HL-60/S4 (cell line): ENCODE measurements around the gene CTTNBP2.

Source experiments
- in situ Hi-C: fragments of 300-500 bp; cut with MboI; formaldehyde crosslinking; loops from 2 replicates; pipeline ENCODE4 v1.14.3; 2022; ENCODE audit warnings: low sequenced_read_pairs

The CTTNBP2 gene

DNA sequence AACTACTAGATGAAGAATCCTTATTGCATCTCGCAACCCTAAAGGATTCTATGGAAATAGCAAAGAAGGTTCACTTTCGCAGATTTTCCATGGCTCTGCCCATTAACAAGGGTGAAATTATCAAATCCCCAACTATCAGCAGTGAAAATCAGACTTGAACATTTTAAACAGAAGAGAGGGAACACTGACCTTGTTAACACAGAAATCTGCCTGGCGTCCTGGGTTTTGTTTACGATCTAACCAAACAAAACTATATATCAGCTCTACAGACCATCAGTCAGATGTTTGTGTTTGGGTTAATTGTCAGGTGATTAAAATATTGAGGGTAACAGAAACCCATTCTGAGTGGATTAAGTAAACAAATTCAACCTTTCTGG is 1.9 kb downstream of the CTTNBP2 start:
- in situ Hi-C loops: no loop called here

DNA sequence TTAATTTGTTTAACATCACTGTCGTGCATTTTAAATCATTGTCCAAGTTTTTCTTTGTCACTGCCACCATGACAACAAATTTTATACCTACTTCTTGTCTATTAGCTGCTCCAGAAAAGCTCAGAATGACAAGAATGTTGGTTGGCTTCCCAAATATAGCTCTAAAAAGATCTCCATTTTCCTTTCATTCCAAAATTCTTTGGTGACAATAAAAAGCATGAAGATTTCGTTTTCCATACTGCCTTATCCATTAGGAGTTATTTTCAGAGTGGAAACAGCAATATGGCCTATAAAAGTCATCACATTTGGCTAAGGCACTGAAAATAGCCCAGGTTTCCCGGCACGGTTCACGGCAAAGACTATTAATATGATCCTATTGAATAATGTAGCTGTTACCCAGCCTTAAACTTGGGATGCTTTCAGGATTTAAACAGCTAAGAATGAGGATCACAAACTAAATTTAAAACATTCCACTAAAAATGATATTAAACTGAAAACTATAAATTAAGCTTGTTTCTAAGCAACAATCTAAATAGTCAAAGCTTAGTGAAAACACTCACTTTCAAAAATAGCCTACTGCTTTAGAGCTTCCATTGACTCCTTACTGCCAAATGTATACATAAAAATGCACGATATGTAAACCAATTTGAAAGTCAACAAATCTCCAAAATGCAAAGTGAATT is 2.7 kb downstream of the CTTNBP2 start:
- in situ Hi-C loops: no loop called here

DNA sequence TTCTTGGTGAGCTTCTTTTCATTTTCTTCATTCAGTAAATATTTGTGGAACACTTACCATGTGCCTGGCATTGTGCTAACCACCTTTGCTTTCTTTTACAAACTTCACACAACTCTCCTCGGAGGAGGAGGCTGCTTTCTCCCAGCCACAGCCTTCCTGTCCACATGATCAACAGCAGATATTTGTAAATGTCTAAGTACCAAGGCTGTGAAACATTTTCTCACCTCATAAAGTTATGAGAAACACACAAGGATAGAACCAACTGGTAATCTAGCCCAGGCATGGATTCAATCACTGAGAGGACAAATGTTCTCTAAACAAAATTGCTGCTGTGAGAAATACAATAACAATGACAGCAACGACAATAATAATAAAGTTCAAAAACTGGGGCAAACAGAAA is 3.9 kb downstream of the CTTNBP2 start:
- in situ Hi-C loops: no loop called here

DNA sequence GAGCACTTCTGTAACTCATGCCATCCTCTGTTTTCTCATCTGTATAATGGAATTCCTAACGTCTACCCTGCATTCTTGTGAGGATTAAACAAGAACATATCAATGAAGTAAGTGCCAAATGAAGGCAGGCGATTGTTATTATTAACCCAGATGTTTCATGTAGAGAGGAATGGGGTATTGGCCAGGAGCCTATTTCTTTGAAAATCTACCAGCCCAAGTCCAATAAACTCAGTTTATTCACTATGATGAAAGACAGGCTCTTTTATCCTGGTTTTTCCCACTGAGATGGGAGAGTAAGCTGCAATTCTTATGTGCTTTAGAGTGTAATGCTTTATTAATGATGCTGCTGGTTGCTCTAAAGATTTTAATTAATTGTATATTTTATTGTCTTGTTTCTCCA is 9.6 kb downstream of the CTTNBP2 start:
- in situ Hi-C loops: no loop called here

DNA sequence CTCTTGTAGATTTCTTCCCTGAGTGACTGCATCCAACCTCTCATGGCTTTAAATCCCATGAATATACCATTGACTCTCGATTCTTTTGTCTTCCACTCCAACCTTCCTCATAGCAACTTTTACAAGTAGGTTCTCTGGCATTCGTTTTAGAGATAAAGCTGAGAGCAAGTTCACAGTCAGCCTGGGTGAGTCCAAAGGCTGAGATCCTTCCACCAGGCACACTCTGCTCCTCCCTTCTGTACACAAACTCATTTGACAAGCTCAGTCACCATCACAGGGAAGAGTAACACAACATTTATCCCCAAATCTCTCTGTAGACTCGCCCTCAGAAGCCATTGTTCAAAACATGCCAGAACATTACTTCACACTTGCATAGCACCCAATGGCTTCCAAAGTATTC is 10.9 kb downstream of the CTTNBP2 start:
- in situ Hi-C loops: no loop called here

DNA sequence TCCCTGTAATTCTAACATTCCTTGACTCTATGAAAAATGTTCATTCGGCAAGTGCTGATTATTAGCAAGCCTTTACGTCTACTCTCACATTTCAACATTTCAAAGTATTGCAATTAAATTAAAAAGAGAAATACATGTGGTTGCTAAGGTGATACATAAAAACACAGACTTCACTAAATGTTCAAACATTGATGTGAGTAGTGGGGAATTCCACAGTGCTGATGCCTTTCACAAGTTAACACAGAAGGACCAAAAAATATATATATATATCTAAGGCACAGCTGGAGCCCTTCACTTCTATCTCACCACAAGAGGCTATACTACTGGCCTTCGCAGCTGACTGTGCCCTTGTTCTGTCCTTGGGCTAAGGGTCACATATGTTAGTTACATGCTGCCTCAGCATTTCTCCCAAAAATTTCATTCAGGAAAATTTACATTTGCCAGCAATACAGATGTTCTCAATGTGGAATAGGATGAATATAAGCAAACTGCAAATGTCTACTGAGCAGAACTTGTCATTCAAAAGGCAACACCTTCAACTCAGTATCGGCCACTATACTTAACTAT is 13.9 kb downstream of the CTTNBP2 start:
- in situ Hi-C loops: no loop called here

DNA sequence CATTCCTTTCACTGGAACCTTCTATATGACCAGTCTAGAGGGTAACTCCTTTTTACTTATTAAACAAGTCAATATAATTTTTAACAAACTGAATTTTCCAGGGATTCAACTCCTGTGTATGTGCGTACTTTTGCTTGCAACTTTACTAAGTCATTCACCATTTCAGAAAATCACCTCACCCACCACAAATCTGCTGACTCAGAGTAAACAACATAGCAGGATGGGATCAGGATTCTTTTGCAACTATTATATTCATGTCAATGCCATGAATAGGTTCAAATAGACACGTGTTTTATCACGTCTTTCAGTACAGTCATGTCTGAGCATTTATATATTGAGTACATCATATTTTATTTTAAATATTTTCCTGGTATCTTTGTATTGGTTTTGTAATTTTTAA is 14.5 kb downstream of the CTTNBP2 start:
- in situ Hi-C loops: no loop called here

DNA sequence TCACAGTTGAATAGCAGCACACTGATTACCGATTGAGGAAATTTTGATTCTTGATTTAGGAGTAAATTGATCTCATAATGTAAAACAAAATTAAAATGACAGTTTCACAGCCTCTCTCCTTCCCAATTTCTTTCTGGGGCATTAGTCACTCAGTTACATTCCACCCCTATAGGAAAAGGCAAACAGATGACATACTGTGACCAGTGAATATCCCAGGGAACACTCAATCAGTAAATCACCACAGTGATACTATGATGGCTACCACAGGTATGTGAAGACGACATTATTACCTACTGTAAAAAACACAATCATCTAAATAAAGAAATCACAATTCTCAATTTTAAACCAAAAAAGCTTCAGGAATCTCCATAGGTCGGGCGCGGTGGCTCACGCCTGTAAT is 15.5 kb downstream of the CTTNBP2 start:
- in situ Hi-C loops: no loop called here

DNA sequence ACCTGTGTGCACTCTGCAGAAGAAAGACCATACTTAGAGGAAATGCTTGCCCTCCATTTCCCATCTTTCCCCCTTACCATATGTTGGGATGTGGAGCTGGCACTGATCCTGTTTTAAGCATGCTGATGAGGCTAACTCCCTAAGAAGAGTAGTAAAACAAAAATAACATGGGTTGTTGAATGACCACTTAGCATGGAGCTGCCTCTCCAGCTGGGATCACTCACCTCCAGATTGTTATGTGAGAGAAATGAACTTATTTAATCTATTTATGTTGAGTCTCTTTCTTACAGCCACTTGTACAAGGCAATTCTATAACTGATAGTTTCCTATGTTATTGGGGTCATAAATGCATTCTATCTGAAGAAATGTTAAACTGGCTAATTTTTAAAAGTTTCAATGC is 17.0 kb downstream of the CTTNBP2 start:
- in situ Hi-C loops: no loop called here

DNA sequence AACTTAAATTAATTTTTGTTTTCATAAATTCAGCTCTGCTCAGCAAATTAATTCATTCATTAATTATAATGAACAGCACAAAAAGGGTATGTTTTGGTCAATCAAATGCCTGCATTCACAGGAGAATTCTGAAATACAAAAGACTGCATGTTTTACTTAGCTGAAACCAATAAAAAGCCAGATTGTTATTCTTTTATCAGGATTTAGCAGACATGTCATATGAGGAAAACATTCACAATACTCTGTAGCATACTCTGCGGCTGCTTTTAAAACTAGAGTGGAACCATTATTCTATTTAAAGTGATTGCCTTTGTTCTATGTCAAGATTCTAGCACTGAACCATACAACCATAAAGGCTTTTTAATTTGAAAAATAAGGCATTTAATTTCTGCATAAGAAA is 19.1 kb downstream of the CTTNBP2 start:
- in situ Hi-C loops: no loop called here

DNA sequence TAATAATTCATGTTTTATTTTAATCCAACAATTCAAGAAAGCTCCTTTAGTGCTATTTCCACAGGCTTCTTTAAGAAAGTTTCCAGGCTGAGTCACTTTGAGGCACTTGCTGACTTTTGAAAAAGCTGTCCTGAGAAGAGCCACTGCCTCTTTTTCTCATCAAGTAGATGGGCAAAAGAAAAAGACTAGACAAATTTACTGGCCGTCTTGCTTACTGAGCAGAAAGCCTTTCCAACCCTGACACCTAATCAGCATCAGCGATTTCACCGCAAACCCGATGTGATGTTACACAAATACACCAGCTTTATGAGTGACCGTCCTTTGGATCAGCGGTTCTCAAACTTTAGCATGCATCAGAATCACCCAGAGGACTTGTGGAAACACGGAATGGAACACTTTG is 24.3 kb downstream of the CTTNBP2 start:
- in situ Hi-C loops: no loop called here

DNA sequence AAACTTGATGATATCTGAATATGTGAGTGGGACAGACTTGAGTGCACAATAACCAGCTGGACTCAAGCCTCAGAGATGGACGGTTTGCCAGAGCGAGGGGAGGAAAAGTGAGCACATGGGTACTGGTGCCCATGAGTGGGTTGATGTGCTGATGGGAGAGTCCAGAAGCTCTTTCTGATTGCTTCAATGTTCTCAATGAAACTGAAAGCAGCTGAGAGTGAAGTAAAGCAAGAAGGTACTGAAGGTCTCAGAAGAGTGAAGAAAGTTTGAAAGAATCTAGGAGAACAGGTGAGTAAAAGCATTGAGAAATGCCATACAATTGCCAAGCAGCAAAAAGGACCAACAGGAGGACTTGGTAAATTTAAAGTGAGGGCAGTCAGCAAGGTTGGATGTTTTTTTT is 28.6 kb downstream of the CTTNBP2 start:
- in situ Hi-C loops: no loop called here

DNA sequence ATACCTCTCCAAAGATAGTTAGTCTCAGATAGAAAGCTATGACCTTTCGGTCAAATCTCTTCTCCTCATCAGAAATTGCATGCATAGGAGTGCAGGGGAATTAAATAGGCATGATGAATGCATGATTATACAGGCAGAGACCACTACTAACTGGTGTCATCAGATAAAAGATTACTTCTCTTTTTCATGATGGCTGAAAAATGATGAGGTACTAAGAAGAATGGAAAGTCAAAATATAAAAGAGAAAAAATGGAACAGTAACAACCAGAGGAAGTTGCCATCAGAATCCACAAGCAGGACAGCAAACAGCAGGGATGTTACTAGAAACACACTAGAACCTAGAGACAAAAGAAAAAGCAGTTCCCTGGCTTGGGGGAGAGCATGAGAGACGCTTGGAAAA is 31.6 kb downstream of the CTTNBP2 start:
- in situ Hi-C loops: no loop called here

DNA sequence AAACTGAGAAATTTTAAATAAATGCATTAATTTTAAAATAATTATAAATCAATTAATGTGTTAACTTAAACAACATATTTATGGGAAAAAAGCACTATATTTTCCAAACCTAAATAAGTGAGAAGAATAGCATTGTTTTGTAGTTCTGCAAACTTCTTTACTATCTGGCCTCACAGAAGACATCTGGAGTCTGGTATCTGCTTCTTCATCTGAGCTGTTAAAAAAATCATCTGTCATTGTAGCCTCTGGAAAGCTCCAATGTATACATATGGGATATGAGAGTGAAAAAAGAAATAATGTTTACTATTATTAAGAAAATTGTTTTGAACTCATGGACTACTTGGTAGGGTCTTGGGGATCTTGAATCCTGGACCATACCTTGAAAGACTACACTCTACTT is 32.2 kb downstream of the CTTNBP2 start:
- in situ Hi-C loops: no loop called here

DNA sequence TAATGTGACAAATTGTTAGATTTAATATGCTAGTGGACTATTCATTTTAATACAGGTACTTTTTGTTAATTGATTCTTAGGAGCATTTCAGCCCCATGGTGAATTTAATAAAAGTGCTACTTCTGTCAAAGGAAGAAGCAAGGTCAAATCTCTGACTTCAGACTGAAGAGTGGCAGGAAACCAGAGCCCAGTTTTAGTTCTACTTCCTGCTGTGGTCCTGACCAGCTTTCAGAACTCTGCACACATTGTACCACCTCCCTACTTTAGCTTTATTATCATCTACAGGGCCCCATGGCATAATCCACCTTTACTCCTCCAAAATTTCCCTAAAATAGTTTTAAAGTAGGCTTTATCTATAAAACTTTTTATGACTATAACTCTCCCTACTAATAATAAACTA is 33.7 kb downstream of the CTTNBP2 start:
- in situ Hi-C loops: no loop called here

DNA sequence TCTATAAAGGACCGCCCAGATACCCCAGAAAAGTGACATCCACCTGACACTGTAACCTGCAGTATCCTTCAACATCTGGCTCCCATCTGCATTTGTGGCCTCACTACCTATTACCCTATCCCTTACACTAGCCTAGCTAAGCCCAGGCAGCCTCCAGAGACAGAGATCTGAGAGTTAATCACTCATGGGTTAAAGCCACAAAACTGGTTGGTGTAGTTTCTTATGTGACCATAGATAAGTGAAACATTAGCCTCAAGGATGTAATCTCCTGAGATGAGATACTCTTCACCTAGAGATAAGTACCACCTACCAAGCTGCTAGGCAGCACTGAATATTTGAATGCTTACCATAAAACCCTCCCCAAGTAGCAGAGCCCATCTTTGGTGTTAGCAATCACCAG is 35.4 kb downstream of the CTTNBP2 start:
- in situ Hi-C loops: no loop called here

DNA sequence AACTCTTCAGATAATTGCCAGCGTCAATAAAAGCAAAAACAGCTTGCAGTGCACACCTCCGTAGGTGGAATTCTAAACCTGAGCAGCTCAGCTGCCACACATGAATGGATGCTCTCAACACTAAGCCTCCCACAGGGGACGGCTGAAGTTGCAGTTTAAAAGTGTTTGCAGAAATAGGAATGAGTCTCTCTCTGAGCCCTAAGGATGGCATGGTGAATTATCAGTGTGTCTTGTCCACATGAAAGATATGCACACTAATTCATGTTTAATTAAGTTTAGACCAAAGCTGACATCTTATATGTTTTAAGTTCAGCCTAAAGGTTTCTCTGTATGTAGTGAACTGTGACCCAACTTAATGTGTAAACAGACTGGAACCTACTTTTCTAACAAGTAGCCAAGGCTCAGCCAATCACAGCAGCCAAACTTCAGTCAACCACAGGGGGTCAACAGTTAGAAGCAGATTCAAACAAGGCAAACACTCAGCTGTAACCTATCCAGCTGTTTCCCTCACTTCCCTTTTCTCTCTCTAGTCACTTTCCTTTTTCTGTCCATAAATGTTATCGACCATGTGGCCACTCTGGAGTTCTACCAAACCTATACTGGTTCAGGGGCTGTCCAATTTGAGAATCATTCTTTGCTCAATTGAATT is 38.1 kb downstream of the CTTNBP2 start:
- in situ Hi-C loops: no loop called here

DNA sequence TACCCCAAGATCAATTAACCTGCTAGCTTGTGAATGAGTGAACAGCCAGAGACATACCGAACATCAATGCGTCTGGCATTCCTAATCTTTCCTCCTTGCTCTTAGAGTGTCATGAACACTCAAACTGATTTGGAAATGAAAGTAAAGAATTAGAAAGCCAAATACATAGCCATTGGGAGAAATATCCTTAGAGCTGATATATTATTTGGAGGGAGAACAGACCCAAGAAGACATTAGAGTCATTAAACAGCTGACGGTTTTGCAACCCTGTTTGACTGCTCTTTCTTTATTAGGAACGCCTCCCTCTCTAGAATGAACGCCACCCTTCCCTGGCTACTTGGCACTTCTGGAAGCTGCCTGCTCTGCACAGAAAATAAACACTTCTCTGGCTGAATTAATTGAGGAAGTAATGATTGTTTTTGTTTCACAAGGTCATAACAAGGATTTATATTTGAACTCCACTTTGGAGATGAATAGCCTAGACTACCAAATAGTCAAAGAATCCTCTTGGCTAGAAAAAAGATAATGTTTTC is 42.8 kb downstream of the CTTNBP2 start:
- in situ Hi-C loops: no loop called here

DNA sequence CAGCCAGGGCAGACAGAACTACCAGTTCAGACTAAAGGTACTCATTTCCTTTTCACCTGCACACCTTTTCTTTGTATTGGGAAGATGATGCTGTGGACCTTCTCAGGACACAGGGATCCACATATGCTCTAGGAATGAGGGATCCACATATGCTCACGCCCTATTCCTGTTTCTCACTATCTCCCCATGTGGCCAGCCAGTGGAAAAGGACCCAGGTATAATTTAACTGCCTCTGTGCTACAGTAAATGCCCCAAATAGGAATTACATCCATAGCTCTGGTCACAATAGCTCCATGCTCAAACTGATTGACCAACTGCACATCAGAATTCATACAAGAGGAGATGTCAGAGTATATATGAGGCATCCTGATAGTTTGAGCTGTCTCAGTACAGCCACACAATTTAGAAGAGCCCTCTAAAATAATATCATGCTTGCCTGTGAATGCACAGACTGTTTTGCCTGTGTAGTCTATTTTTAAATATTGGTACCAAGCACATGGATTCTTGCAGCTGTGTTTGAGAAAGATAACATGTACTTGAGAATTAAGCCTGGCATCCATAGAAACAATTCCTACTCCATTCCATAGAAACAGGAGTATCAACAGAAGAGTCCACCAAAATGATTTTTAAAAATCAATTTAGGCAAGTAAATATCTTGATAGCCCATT is 43.7 kb downstream of the CTTNBP2 start:
- in situ Hi-C loops: no loop called here

DNA sequence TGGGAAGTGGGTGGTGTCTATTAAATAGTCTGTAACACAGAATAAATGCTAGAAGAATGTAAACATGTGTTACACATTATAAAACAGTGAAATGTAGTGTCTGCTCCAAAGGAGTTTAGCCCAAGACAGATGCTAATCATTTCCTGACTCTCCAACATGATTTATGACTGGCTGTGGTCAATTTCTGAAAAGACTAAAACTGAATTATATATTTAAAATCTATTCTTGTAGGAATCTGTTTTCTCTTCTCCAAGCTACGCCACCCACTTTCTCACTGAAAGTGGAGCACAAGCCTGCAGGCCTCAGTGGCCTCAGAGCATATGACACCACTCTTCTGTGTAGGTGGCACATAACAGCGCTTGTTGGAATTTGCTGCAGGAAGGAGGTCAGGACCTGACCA is 44.4 kb downstream of the CTTNBP2 start:
- in situ Hi-C loops: no loop called here

DNA sequence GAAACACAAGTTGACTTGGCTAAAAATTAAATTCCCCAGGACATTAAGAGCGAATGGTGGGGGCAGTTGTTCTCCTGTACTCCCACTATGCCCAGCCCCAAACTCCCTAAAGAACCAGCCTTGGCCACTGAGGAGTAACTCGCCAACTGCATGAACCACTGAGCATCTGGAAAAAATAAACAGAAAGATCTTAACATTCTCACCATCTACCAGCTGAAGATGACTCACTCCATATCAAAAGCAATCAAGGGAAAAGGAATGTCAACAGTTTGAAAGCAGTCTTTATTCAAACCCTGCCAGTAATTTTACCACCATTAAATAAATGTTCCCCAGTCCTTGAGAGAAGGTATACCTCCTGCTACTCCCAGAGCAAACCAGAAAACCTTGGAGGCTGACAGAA is 45.4 kb downstream of the CTTNBP2 start:
- in situ Hi-C loops: no loop called here

DNA sequence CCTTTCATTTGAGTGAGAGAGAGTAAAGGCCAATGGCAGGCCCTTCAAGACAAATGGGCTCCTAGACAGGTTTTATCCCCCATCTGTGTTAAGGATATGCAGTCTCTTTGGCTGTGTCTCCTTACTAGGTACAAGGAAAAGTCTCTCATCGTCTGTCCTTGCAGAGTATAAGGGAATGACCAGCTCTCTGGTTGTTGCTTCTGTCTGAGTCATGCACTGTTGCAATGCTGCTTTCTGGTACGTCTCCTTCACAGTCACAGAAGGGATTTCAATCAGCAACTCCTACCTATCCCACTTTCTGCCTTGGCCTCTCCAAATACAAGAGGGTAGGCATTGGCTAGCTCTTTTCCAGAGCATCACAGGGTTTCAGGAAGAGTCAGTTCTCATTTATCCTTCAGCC is 48.1 kb downstream of the CTTNBP2 start:
- in situ Hi-C loops: no loop called here
